Glutamatergic neuron (in vitro differentiated cells): Measurements from ENCODE around the gene KRTAP1-5. TPM values are rescaled to one million over a fixed set of nuclear protein-coding genes. Genes with fewer than 3 reads are reported as not detected.
A peak's percentile ranks its signal among the peaks of the same experiment; 100 is the strongest.

Experiments used
- DNase-seq: peaks from one replicate; pipeline ENCODE4 v3.0.0; 2022
- H3K27ac Mint-ChIP-seq: one replicate; pipeline ENCODE4 v1.8.0; 2020; ENCODE audit warnings: mild to moderate bottlenecking, mixed read lengths, inconsistent platforms; ENCODE audit not compliant: unreplicated experiment
- H3K27me3 Mint-ChIP-seq: one replicate; pipeline ENCODE4 v1.8.0; 2020; ENCODE audit warnings: mild to moderate bottlenecking, moderate library complexity, mixed read lengths, inconsistent platforms; ENCODE audit not compliant: unreplicated experiment
- H3K36me3 Mint-ChIP-seq: one replicate; pipeline ENCODE4 v1.8.0; 2020; ENCODE audit warnings: mild to moderate bottlenecking, mixed read lengths, inconsistent platforms; ENCODE audit not compliant: unreplicated experiment
- H3K4me1 Mint-ChIP-seq: one replicate; pipeline ENCODE4 v1.8.0; 2020; ENCODE audit warnings: mild to moderate bottlenecking, low read depth, mixed read lengths, inconsistent platforms; ENCODE audit not compliant: unreplicated experiment
- H3K4me3 Mint-ChIP-seq: one replicate; pipeline ENCODE4 v1.8.0; 2020; ENCODE audit warnings: mild to moderate bottlenecking, mixed read lengths, inconsistent platforms; ENCODE audit not compliant: unreplicated experiment
- H3K9me3 Mint-ChIP-seq: one replicate; pipeline ENCODE4 v1.8.0; 2020; ENCODE audit warnings: mild to moderate bottlenecking, moderate library complexity, mixed read lengths, inconsistent platforms; ENCODE audit not compliant: unreplicated experiment
- CTCF ChIP-seq: fragments of 200-600 bp; sonication (generic); IDR thresholded peaks from one replicate; pipeline ENCODE4 v1.5.0; 2021; ENCODE audit not compliant: partially characterized antibody, unreplicated experiment
- total RNA-seq: library from RNA; stranded (reverse); fragmentation: NEBNext Ultra II Directional; extraction: Animal tissue kit (Norgen Biotek cat#: 25700); gene quantifications from one replicate; pipeline ENCODE4 v1.2.1, GENCODE V29; 2021; ENCODE audit not compliant: unreplicated experiment

The KRTAP1-5 gene
- total RNA-seq, 1 donor from 2014 or later: not detected

GRCh38 chr17:40986920-40987319 is 40.1 kb downstream of the KRTAP1-5 start:
- no peaks in the 10 kb centered on the region for H3K9me3 Mint-ChIP-seq
- H3K4me1 Mint-ChIP-seq: no peaks in the 10 kb centered on the region
- H3K27me3 Mint-ChIP-seq: no peaks in the 10 kb centered on the region
- no peak overlapping the region for H3K4me3 Mint-ChIP-seq
- H3K27ac Mint-ChIP-seq: no peak overlapping the region
- H3K36me3 Mint-ChIP-seq: no peaks in the 10 kb centered on the region
- DNase-seq: no peak
- no peak for TF ChIP-seq CTCF

DNA sequence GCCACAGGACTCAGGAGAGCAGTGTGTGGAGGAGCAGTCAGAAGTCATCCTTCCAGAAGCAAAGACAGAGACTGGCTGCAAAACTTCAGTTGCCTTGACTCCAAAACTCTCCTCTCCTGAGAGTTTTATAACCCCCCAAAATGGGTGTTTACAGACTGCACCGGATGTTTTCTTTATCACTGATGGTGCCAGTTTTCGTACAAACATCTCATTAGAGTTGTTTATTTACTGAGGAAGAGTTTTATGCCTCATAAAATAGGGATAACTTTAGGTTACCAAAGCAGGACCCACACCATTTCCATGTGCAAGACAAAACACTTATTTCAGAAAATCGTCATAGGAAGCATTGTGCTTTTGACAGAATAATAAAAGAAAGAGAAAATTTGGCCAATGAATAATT is 42.8 kb downstream of the KRTAP1-5 start, which contains the start of gene KRT40:
Gene KRT40, minus strand, starts transcription at position 101 of the 400 bp plus-strand sequence. Its CDS starts 53 bp downstream, at position 48.
- H3K27me3 Mint-ChIP-seq: no peaks in the 10 kb centered on the region
- no peaks in the 10 kb centered on the region for H3K9me3 Mint-ChIP-seq
- H3K27ac Mint-ChIP-seq: no peak within 1 kb of the TSS
- H3K4me3 Mint-ChIP-seq: no peak within 1 kb of the TSS
- DNase-seq: no peak
- H3K36me3 Mint-ChIP-seq: no peaks in the 10 kb centered on the region
- H3K4me1 Mint-ChIP-seq: peaks cover 9% of the 10 kb centered on the region
- TF ChIP-seq CTCF: no peak

- no peak for TF ChIP-seq CTCF
- Mint-ChIP-seq H3K27ac (peak overlapping the region; percentile 36), H3K36me3 (no peaks in the 10 kb centered on the region), H3K4me1 (peaks cover 9% of the 10 kb centered on the region), H3K27me3 (no peaks in the 10 kb centered on the region), H3K9me3 (peaks cover 3% of the 10 kb centered on the region), H3K4me3 (no peak overlapping the region)
- DNase-seq: no peak
Observed at GRCh38 chr17:40981115-40981514, 45.9 kb downstream of the KRTAP1-5 start.

GRCh38 chr17:40980596-40980995 is 46.4 kb downstream of the KRTAP1-5 start:
- TF ChIP-seq CTCF: no peak
- H3K4me3 Mint-ChIP-seq: no peak overlapping the region
- DNase-seq: peak; percentile 27
- H3K9me3 Mint-ChIP-seq: peaks cover 3% of the 10 kb centered on the region
- H3K27me3 Mint-ChIP-seq: no peaks in the 10 kb centered on the region
- peaks cover 9% of the 10 kb centered on the region for H3K4me1 Mint-ChIP-seq
- H3K36me3 Mint-ChIP-seq: no peaks in the 10 kb centered on the region
- peak overlapping the region; percentile 71 for H3K27ac Mint-ChIP-seq

- Mint-ChIP-seq H3K27ac (no peak overlapping the region), H3K36me3 (no peaks in the 10 kb centered on the region), H3K9me3 (peaks cover 3% of the 10 kb centered on the region), H3K4me3 (no peak overlapping the region), H3K4me1 (peaks cover 9% of the 10 kb centered on the region), H3K27me3 (peaks cover 3% of the 10 kb centered on the region)
- no peak for TF ChIP-seq CTCF
- DNase-seq: no peak
Observed at GRCh38 chr17:40980117-40980516, 46.9 kb downstream of the KRTAP1-5 start.
